AG10803 (cell line): ENCODE measurements around the gene IDH1.

Experiments used
- DNase-seq: peaks from one replicate; pipeline ENCODE4 v3.0.0; 2010; ENCODE audit warnings: low read depth
- H3K4me3 ChIP-seq: 2 replicates; pipeline ENCODE4 v1.5.1; 2011; ENCODE audit warnings: mild to moderate bottlenecking, low read length, control low read depth
- CTCF ChIP-seq: conservative IDR thresholded peaks from 2 replicates; pipeline ENCODE4 v1.5.1; 2011; ENCODE audit warnings: mild to moderate bottlenecking, low read length, control low read depth, inconsistent platforms

Gene IDH1

GRCh38 chr2:208256192-208256782, 1.4 kb upstream of the IDH1 start:
- no peak for DNase-seq
- TF ChIP-seq CTCF: no peak
- no peak overlapping the region for H3K4me3 ChIP-seq

- no peak for TF ChIP-seq CTCF
- peak overlapping the region; percentile 90 for H3K4me3 ChIP-seq
- DNase-seq: no peak
These were observed 761 bp upstream of the IDH1 start for GRCh38 chr2:208255557-208256106.

- H3K4me3 ChIP-seq: peak overlapping the region; percentile 90
- DNase-seq: peak; percentile 66
- peak; percentile 75 for TF ChIP-seq CTCF
These were observed 577 bp downstream of the IDH1 start for GRCh38 chr2:208254118-208254870.

GRCh38 chr2:208253600-208254117, 1.2 kb downstream of the IDH1 start:
- no peak; the same call in 1 of the 2 replicates for TF ChIP-seq CTCF
- peak overlapping the region; percentile 90 for H3K4me3 ChIP-seq
- peak; percentile 6 for DNase-seq

- no peak for DNase-seq
- no peak for TF ChIP-seq CTCF
These were observed 2.0 kb downstream of the IDH1 start for GRCh38 chr2:208252716-208253492.

GRCh38 chr2:208251098-208251497, 3.8 kb downstream of the IDH1 start:
- TF ChIP-seq CTCF: no peak
- DNase-seq: no peak
- H3K4me3 ChIP-seq: no peak overlapping the region

More at GRCh38 chr2:208252716-208253492, 2.0 kb downstream of the IDH1 start:
- H3K4me3 ChIP-seq: no peak overlapping the region
